PC-9 (cell line): ENCODE results near the gene EID3.

Experiments
- EZH2 ChIP-seq: fragments of 200-600 bp; sonication (generic); IDR thresholded peaks from 2 replicates; pipeline ENCODE4 v1.8.0; 2017; ENCODE audit warnings: antibody characterized with exemption, low read depth
- TF ChIP-seq, protein P1 (sequence below): fragments of 200-600 bp; sonication (generic); conservative IDR thresholded peaks from 2 replicates; pipeline ENCODE4 v1.6.1; 2017; ENCODE audit warnings: mixed run types, antibody characterized with exemption, mild to moderate bottlenecking, moderate library complexity

DNA sequence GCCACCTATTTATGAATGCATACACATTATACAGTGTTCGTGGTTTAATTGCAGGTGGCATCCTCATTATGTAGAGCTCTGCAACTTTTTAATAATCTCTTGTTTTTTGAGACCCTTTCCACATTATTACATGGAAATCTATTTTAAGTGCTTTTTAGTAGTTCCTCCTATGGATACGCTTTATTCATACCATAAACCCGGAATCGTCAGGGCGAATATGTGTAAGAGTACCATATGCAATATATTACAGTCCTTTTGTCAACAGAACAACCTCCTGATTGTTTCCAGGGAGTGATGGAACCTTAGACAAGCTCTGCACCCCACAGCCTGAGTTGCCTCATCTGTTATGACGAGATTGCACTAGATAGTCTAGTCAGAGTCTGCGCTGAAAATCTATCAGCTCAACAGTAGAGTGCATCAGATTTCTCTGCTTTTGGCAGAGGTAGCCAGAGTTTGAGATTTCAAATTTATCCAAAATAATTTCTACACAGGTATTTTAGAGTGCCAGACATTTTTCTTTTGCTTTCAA, 33.6 kb downstream of the EID3 start:
- TF ChIP-seq, protein P1, sequence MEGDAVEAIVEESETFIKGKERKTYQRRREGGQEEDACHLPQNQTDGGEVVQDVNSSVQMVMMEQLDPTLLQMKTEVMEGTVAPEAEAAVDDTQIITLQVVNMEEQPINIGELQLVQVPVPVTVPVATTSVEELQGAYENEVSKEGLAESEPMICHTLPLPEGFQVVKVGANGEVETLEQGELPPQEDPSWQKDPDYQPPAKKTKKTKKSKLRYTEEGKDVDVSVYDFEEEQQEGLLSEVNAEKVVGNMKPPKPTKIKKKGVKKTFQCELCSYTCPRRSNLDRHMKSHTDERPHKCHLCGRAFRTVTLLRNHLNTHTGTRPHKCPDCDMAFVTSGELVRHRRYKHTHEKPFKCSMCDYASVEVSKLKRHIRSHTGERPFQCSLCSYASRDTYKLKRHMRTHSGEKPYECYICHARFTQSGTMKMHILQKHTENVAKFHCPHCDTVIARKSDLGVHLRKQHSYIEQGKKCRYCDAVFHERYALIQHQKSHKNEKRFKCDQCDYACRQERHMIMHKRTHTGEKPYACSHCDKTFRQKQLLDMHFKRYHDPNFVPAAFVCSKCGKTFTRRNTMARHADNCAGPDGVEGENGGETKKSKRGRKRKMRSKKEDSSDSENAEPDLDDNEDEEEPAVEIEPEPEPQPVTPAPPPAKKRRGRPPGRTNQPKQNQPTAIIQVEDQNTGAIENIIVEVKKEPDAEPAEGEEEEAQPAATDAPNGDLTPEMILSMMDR: no peak
- no peak for TF ChIP-seq EZH2
